MM.1S (cell line): ENCODE data around the gene CPAMD8.

Experiments used
- CTCF ChIP-seq: fragments of 300-600 bp; sonication (generic); IDR thresholded peaks from 2 replicates; pipeline ENCODE4 v1.5.1; 2016; ENCODE audit warnings: antibody characterized with exemption, low read length, mixed read lengths
- EZH2 ChIP-seq: fragments of 300-600 bp; sonication (generic); optimal IDR thresholded peaks from 2 replicates; pipeline ENCODE3; 2017; ENCODE audit warnings: low read depth, mild to moderate bottlenecking, antibody characterized with exemption, low read length, mixed read lengths
- EZH2phosphoT487 ChIP-seq: fragments of 300-600 bp; sonication (generic); IDR thresholded peaks from 2 replicates; pipeline ENCODE4 v1.6.1; 2018; ENCODE audit warnings: antibody characterized with exemption, low read length

GRCh38 chr19:17054746-17055145 is 28.1 kb upstream of the CPAMD8 start:
- TF ChIP-seq EZH2 (no peak), CTCF (no peak), EZH2phosphoT487 (no peak)
